Activated naive CD4-positive, alpha-beta T cell treated with anti-CD3 and anti-CD28 coated beads, Interleukin-2, amount 50 U/mL, for 24 hours (primary cell): Measurements from ENCODE around the gene FAM186B.
"Not testable (repeated sequence)": the region's sequence is repeated elsewhere in the genome, so short reads cannot be mapped to it uniquely, and the experiment has no call there.

Experiments used
- H3K27ac Mint-ChIP-seq: one replicate; pipeline ENCODE4 v1.8.0; 2021; ENCODE audit warnings: mild to moderate bottlenecking, mixed read lengths
- H3K27me3 Mint-ChIP-seq: one replicate; pipeline ENCODE4 v1.8.0; 2021; ENCODE audit warnings: mixed read lengths
- H3K36me3 Mint-ChIP-seq: one replicate; pipeline ENCODE4 v1.8.0; 2021; ENCODE audit warnings: mixed read lengths
- H3K4me1 Mint-ChIP-seq: one replicate; pipeline ENCODE4 v1.8.0; 2021; ENCODE audit warnings: mixed read lengths
- H3K4me3 Mint-ChIP-seq: one replicate; pipeline ENCODE4 v1.8.0; 2021; ENCODE audit warnings: mild to moderate bottlenecking, mixed read lengths
- H3K9me3 Mint-ChIP-seq: one replicate; pipeline ENCODE4 v1.8.0; 2021; ENCODE audit warnings: mixed read lengths

Gene FAM186B

GRCh38 chr12:49624921-49625577 lies 19.6 kb upstream of the FAM186B start:
- H3K4me3 Mint-ChIP-seq, result peak overlapping the region; percentile 67
- no peaks in the 10 kb centered on the region for H3K9me3 Mint-ChIP-seq
- H3K27ac Mint-ChIP-seq, result peak overlapping the region; percentile 60
- H3K27me3 Mint-ChIP-seq, result no peaks in the 10 kb centered on the region
- H3K36me3 Mint-ChIP-seq, result no peaks in the 10 kb centered on the region
- H3K4me1 Mint-ChIP-seq, result peaks cover 24% of the 10 kb centered on the region

- H3K36me3 Mint-ChIP-seq, result no peaks in the 10 kb centered on the region
- H3K4me1 Mint-ChIP-seq, result peaks cover 20% of the 10 kb centered on the region
- no peaks in the 10 kb centered on the region for H3K9me3 Mint-ChIP-seq
- no peaks in the 10 kb centered on the region for H3K27me3 Mint-ChIP-seq
- peak within 1 kb of the TSS; percentile 88 for H3K27ac Mint-ChIP-seq
- H3K4me3 Mint-ChIP-seq, result peak within 1 kb of the TSS; percentile 88
These were observed 17.9 kb upstream of the FAM186B start, which contains the start of gene PRPF40B for GRCh38 chr12:49623142-49623904. Gene PRPF40B, plus strand, starts transcription at chr12:49623561. Its CDS starts 30 bp downstream, at chr12:49623591.

- H3K4me3 Mint-ChIP-seq, result peak overlapping the region; percentile 88
- H3K36me3 Mint-ChIP-seq, result no peaks in the 10 kb centered on the region
- H3K27ac Mint-ChIP-seq, result peak overlapping the region; percentile 79
- no peaks in the 10 kb centered on the region for H3K9me3 Mint-ChIP-seq
- peaks cover 20% of the 10 kb centered on the region for H3K4me1 Mint-ChIP-seq
- H3K27me3 Mint-ChIP-seq, result no peaks in the 10 kb centered on the region
These were observed 17.2 kb upstream of the FAM186B start for GRCh38 chr12:49622501-49623141.

GRCh38 chr12:49621651-49622500 lies 16.4 kb upstream of the FAM186B start:
- H3K4me1 Mint-ChIP-seq, result peaks cover 20% of the 10 kb centered on the region
- H3K27ac Mint-ChIP-seq, result peak overlapping the region; percentile 64
- H3K36me3 Mint-ChIP-seq, result no peaks in the 10 kb centered on the region
- H3K27me3 Mint-ChIP-seq, result no peaks in the 10 kb centered on the region
- H3K4me3 Mint-ChIP-seq, result peak overlapping the region; percentile 88
- H3K9me3 Mint-ChIP-seq, result no peaks in the 10 kb centered on the region

DNA sequence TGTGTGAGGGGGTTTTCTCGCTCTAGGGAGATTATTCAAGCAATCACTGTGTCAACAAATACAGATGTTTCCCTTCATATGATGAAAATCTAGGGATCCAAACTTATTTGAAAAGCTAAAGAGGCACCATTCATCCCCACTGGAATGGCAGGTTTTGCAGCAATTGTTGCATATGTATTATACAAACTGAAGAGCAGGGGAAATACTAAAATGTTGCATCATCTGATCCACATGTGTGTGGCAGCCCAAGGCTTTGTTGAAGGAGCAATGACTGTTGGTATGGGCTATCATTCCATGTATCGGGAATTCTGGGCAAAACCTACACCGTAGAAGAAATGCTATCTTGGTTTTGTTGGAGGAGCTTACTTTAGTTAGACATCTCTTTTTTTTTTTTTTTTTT lies 13.8 kb upstream of the FAM186B start:
- no peak overlapping the region for H3K27ac Mint-ChIP-seq
- H3K36me3 Mint-ChIP-seq, result no peaks in the 10 kb centered on the region
- H3K27me3 Mint-ChIP-seq, result no peaks in the 10 kb centered on the region
- H3K4me3 Mint-ChIP-seq, result no peak overlapping the region
- peaks cover 20% of the 10 kb centered on the region for H3K4me1 Mint-ChIP-seq
- H3K9me3 Mint-ChIP-seq, result no peaks in the 10 kb centered on the region

DNA sequence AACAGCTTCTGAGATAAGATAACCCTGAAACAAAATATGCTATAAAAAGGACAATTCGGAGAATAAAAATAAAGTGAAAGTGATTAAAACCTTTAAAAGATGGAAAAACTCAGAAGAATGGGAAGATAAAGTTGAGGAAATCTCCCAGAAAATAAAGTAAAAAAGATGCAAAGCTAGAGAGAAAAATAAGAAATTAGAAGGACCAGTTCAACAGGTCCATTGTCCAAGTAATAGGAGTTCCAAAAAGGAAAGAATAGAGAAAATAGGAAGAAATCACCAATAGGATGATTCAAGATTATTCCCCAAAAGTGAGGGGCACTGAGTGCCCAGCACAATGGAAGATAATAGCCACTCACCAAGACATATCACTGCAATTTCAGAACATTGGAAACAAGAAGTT lies 13.1 kb upstream of the FAM186B start:
- no peaks in the 10 kb centered on the region for H3K9me3 Mint-ChIP-seq
- H3K27me3 Mint-ChIP-seq, result no peaks in the 10 kb centered on the region
- no peaks in the 10 kb centered on the region for H3K36me3 Mint-ChIP-seq
- H3K27ac Mint-ChIP-seq, result peak overlapping the region; percentile 57
- H3K4me1 Mint-ChIP-seq, result peaks cover 20% of the 10 kb centered on the region
- H3K4me3 Mint-ChIP-seq, result no peak overlapping the region

DNA sequence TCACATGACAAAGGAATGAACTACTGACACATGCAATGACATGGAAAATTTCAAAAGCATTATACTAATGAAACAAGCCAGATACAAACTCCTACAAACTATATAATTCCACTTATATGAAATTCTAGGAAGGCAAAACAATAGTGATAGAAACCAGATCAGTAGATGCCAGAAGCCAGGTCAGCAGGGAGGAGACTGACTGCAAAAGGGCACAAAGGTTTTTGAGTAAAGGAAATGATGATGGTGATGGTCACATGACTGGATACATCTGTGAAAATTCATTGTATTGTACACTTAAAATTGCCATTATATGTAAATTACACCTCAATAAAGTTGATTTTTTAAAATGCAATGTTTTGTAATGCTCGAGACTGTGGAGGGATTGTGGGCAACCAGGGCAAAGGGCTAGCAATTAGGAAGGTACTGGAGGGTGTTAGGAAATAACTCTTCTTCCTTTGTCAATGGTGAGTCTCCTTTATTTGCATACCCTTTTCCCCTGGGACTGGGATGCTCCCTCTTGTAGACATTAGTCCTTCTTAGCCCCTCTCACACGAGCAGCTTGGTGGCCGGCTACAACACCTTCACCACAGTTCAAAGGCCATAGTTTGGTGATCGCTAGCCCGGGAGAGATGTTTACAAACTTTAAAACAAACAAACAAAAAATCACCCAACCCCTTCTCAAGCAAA lies 11.2 kb upstream of the FAM186B start:
- Mint-ChIP-seq H3K27me3 (peaks cover 5% of the 10 kb centered on the region), H3K9me3 (no peaks in the 10 kb centered on the region), H3K4me3 (no peak overlapping the region), H3K27ac (no peak overlapping the region), H3K4me1 (peaks cover 11% of the 10 kb centered on the region), H3K36me3 (no peaks in the 10 kb centered on the region)

DNA sequence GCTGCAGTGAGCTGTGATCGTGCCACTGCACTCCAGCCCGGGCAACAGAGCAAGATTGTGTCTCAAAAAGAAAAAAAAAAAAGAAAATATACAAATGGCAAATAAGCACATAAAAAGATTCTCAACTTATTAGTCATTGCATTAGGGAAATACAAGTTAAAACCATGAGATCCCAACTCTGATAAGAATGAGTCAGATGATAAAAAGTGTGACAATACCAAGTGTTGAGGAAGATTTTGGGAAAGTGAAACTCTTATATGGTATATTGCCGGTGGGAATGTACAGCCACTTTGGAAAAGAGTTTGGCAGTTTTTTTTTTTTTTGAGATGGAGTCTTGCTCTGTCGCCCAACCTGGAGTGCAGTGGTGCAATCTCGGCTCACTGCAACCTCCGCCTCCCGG lies 10.3 kb upstream of the FAM186B start:
- Mint-ChIP-seq H3K4me3 (no peak overlapping the region), H3K27me3 (peaks cover 5% of the 10 kb centered on the region), H3K27ac (no peak overlapping the region), H3K9me3 (no peaks in the 10 kb centered on the region), H3K4me1 (peaks cover 1% of the 10 kb centered on the region), H3K36me3 (no peaks in the 10 kb centered on the region)

GRCh38 chr12:49612210-49612609 lies 6.8 kb upstream of the FAM186B start:
- Mint-ChIP-seq H3K27me3 (peaks cover 7% of the 10 kb centered on the region), H3K4me3 (no peak overlapping the region), H3K36me3 (peaks cover 3% of the 10 kb centered on the region), H3K27ac (no peak overlapping the region), H3K4me1 (no peaks in the 10 kb centered on the region), H3K9me3 (no peaks in the 10 kb centered on the region)

DNA sequence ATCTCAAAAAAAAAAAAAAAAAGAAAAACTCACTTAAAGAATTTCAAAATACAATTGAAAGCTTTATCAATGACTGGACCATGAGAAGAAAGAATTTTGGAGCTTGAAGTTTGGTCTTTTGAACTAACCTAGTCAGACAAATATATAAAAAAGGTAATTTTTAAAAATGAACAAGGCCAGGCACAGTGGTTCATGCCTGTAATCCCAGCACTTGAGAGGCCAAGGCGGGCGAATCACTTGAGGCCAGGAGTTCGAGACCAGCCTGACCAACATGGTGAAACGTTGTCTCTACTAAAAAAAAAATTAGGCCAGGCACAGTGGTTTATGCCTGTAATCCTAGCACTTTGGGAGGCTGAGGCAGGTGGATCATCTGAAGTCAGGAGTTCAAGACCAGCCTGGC lies 5.3 kb upstream of the FAM186B start:
- not testable (repeated sequence) for H3K27me3 Mint-ChIP-seq, H3K36me3 Mint-ChIP-seq, H3K27ac Mint-ChIP-seq, H3K9me3 Mint-ChIP-seq, H3K4me3 Mint-ChIP-seq, H3K4me1 Mint-ChIP-seq

DNA sequence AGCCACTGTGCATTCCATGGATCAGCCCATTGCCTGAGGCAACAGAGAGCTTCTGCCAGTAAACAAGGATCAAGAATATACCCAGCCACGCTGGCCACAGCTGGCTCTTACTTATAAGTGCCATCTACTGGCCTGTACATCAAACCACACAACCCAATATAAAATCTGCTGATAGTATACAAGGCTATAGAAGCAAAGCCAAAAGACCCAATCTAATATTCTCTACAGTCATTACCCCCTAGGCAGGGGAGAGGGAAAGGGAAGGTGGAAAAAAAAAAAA lies 4.4 kb upstream of the FAM186B start:
- peaks cover 7% of the 10 kb centered on the region for H3K27me3 Mint-ChIP-seq

DNA sequence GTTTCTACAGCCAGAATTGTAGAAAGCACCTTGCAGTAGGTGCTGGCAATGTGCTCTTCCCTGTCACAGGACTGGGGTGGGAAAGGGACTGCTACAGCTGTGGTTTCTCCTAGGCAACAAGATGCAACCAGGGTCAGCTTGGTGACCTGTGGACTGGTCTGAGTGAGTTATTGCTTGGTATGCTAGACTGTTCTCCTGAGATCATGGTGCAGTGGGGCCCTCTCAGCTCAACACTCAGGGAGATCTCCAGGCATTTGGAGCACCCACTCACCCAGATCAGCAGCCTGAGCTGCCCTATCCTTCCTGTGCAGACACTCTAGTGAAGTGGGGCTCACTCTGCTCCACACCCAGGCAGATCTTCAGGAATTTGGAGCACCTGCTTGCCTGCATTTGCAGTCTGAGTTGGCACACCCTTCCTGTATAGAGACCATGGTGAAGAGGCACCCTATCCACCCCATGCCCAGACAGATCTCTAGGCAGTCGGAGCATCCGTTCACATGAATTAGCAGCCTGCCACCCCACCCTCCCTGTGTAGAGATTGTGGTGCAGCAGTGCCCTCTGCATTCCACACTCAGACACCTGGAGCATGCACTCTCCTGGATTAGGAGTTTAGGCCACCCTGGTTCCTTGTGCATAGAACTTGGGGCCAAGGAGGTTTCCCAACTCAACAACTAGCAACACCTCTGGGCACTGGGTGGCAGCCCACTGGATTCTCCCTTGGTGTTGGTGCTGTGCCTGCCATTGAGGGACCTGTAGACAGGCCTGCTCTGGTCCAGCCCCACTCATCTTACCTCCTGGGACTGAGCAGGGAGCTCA lies 3.8 kb upstream of the FAM186B start:
- Mint-ChIP-seq H3K27ac (no peak overlapping the region), H3K4me1 (no peaks in the 10 kb centered on the region), H3K36me3 (peaks cover 3% of the 10 kb centered on the region), H3K27me3 (peaks cover 7% of the 10 kb centered on the region), H3K4me3 (no peak overlapping the region), H3K9me3 (no peaks in the 10 kb centered on the region)

More for the DNA sequence above, 4.4 kb upstream of the FAM186B start:
- no peaks in the 10 kb centered on the region for H3K4me1 Mint-ChIP-seq
- no peak overlapping the region for H3K4me3 Mint-ChIP-seq
- H3K27ac Mint-ChIP-seq, result no peak overlapping the region
- H3K36me3 Mint-ChIP-seq, result peaks cover 3% of the 10 kb centered on the region
- H3K9me3 Mint-ChIP-seq, result no peaks in the 10 kb centered on the region

GRCh38 chr12:49604856-49605255 lies 583 bp downstream of the FAM186B start:
- no peaks in the 10 kb centered on the region for H3K27me3 Mint-ChIP-seq
- H3K27ac Mint-ChIP-seq, result no peak overlapping the region
- H3K4me1 Mint-ChIP-seq, result no peaks in the 10 kb centered on the region

DNA sequence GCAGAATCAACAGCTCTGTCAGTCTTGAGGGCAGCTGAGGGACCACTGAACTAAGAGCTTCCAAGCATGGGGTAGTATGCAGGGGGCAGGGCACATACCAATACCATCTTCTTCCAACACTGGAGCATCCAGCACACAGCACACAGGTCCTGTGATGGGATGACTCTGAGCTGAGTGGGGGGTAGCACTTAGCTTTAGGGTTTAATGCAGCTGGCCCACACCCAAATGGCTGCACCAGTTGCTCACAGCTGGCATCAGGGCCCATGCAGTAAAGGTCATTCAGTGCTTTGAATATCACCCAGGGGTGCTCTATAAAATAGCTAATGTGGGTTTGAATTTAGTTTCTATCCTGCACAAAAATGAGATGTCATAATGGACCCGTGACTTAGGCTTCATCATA lies 1.7 kb downstream of the FAM186B start:
- Mint-ChIP-seq H3K4me1 (no peaks in the 10 kb centered on the region), H3K36me3 (no peaks in the 10 kb centered on the region), H3K4me3 (no peak overlapping the region), H3K9me3 (no peaks in the 10 kb centered on the region), H3K27me3 (no peaks in the 10 kb centered on the region), H3K27ac (no peak overlapping the region)

More at GRCh38 chr12:49604856-49605255, 583 bp downstream of the FAM186B start:
- Mint-ChIP-seq H3K9me3 (no peaks in the 10 kb centered on the region), H3K4me3 (no peak overlapping the region), H3K36me3 (no peaks in the 10 kb centered on the region)
